GM23338 (cell line): ENCODE results near the gene NTMT1.

Experiments
- CREB1 ChIP-seq: fragments of 250-450 bp; sonication (Bioruptor Pico); IDR thresholded peaks from 2 replicates; pipeline ENCODE4 v1.5.0; 2020; ENCODE audit warnings: low read depth, mild to moderate bottlenecking, moderate library complexity
- CTCF ChIP-seq, 2 experiments: fragments of 200-600 bp in 1 of 2; sonication (generic) in 1 of 2; conservative IDR thresholded peaks; 2 replicates each; pipeline versions ENCODE4 v1.5.1 to v1.6.1; 2016 to 2017; ENCODE audit warnings: antibody characterized with exemption in 2 of 2, low read depth in 2 of 2, mild to moderate bottlenecking in 2 of 2, moderate library complexity in 1 of 2
- ETS1 ChIP-seq: IDR thresholded peaks from 2 replicates; pipeline ENCODE4 v1.6.1; 2016; ENCODE audit warnings: antibody characterized with exemption
- EZH2 ChIP-seq: fragments of 200-600 bp; sonication (generic); IDR thresholded peaks from one replicate; pipeline ENCODE4 v1.8.0; 2017; ENCODE audit warnings: antibody characterized with exemption, mild to moderate bottlenecking, low read depth; ENCODE audit not compliant: unreplicated experiment
- EZH2phosphoT487 ChIP-seq: fragments of 200-600 bp; sonication (generic); IDR thresholded peaks from one replicate; pipeline ENCODE4 v1.8.1; 2018; ENCODE audit warnings: antibody characterized with exemption; ENCODE audit not compliant: unreplicated experiment
- JUNB ChIP-seq: IDR thresholded peaks from one replicate; pipeline ENCODE4 v1.6.1; 2016; ENCODE audit warnings: antibody characterized with exemption; ENCODE audit not compliant: unreplicated experiment
- NANOG ChIP-seq: IDR thresholded peaks from 2 replicates; pipeline ENCODE4 v1.6.1; 2016; ENCODE audit warnings: antibody characterized with exemption, borderline replicate concordance
- POLR2AphosphoS5 ChIP-seq: IDR thresholded peaks from 2 replicates; pipeline ENCODE4 v1.6.1; 2016; ENCODE audit warnings: antibody characterized with exemption, low read depth
- REST ChIP-seq: IDR thresholded peaks from one replicate; pipeline ENCODE4 v1.6.1; 2018; ENCODE audit warnings: antibody characterized with exemption; ENCODE audit not compliant: unreplicated experiment
- STAT1 ChIP-seq: IDR thresholded peaks from one replicate; pipeline ENCODE4 v1.6.1; 2016; ENCODE audit warnings: antibody characterized with exemption; ENCODE audit not compliant: unreplicated experiment
- ZNF114 ChIP-seq: fragments of 250-450 bp; sonication (Bioruptor Pico); IDR thresholded peaks from 2 replicates; pipeline ENCODE4 v1.5.0; 2020; ENCODE audit warnings: mild to moderate bottlenecking, moderate library complexity
- ZNF331 ChIP-seq: fragments of 250-450 bp; sonication (Bioruptor Pico); IDR thresholded peaks from 2 replicates; pipeline ENCODE4 v1.5.0; 2020; ENCODE audit warnings: low read depth, mild to moderate bottlenecking, moderate library complexity
- ZNF462 ChIP-seq: fragments of 250-450 bp; sonication (Bioruptor Pico); IDR thresholded peaks from 2 replicates; pipeline ENCODE4 v1.5.0; 2020; ENCODE audit warnings: mild to moderate bottlenecking, moderate library complexity

GRCh38 chr9:129624168-129624759 is 1.7 kb upstream of the NTMT1 start:
- TF ChIP-seq CTCF (conservative IDR thresholded peaks at IDR 0.05; ENCODE audit: low read depth in 2 of 2) (peak; percentile 79 to 88), STAT1 (no peak), REST (no peak), POLR2AphosphoS5 (no peak), EZH2 (no peak), NANOG (no peak), EZH2phosphoT487 (no peak), ZNF331 (CRISPR knock-in tag) (no peak), JUNB (no peak), CREB1 (no peak), ETS1 (no peak), ZNF462 (CRISPR knock-in tag) (no peak), ZNF114 (no peak)
